HCT116 (cell line): ENCODE results near the gene TCIRG1. TPM values are rescaled to one million over a fixed set of nuclear protein-coding genes. Genes with fewer than 3 reads are reported as not detected.
A peak's percentile ranks its signal among the peaks of the same experiment; 100 is the strongest.

ENCODE experiments used
- ATAC-seq: fragments of 200-7000 bp; cut with Tn5 transposase; 2 replicates; pipeline ENCODE4 v1.9.1; 2020; ENCODE audit warnings: mild to moderate bottlenecking, moderate library complexity
- BruUV-seq: library from RNA; stranded (reverse); fragments of 400-500 nt; replicated peaks from 2 replicates; lab custom pipeline; 2021; lab: Mats Ljungman, UMichigan
- CTCF ChIA-PET: fragments of 300-600 bp; sonication (Branson Sonifier 250); formaldehyde crosslinking; loops from one replicate; lab custom pipeline; 2021; ENCODE audit warnings: antibody characterized with exemption; lab: Charles Lee
- POLR2A ChIA-PET: fragments of 300-600, 350-600 bp; sonication (Branson Sonifier 250); formaldehyde crosslinking; loops from one replicate; lab custom pipeline; 2021; ENCODE audit warnings: antibody characterized with exemption; lab: Charles Lee
- RAD21 ChIA-PET, 2 experiments: fragments of 300-600 bp; sonication (Branson Sonifier 250); formaldehyde crosslinking; loops; one replicate each; lab custom pipeline; 2023; ENCODE audit warnings: low total read pairs in 2 of 2; ENCODE audit not compliant: uncharacterized antibody in 2 of 2, unreplicated experiment in 2 of 2, low non-redundant PET in 1 of 2; lab: Charles Lee
- DNase-seq: peaks from one replicate; pipeline ENCODE4 v3.0.0-alpha.2; 2010; ENCODE audit warnings: low read depth, low spot score
- H2AFZ ChIP-seq: fragments of 200-600 bp; shearing (Covaris generic), sonication (generic); 2 replicates; pipeline ENCODE4 v1.6.1; 2017; ENCODE audit warnings: low read depth, mixed run types, mixed read lengths, antibody characterized with exemption, low read length; ENCODE audit not compliant: poor library complexity, severe bottlenecking
- H3K27ac ChIP-seq: 2 replicates; pipeline ENCODE4 v1.5.1; 2012; ENCODE audit warnings: low read depth, low read length
- H3K27me3 ChIP-seq: fragments of 200-600 bp; sonication (generic); 2 replicates; pipeline ENCODE4 v1.6.1; 2016; ENCODE audit warnings: mixed run types, low read length, mixed read lengths; ENCODE audit not compliant: insufficient read depth
- H3K36me3 ChIP-seq, 2 experiments: fragments of 200-500 bp in 1 of 2; fragments of 200-600 bp in 1 of 2; sonication (Bioruptor generic) in 1 of 2; sonication (generic) in 1 of 2; 2 replicates each; pipeline versions ENCODE4 v1.5.1 to v1.6.1; 2014 to 2016; ENCODE audit warnings: low read length in 2 of 2, inconsistent platforms in 1 of 2, mixed read lengths in 1 of 2, mixed run types in 1 of 2; ENCODE audit not compliant: insufficient read depth in 2 of 2, control insufficient read depth in 1 of 2
- H3K4me1 ChIP-seq, 2 experiments: fragments of 200-600 bp in 1 of 2; sonication (generic) in 1 of 2; 2 replicates each; pipeline versions ENCODE4 v1.5.1 to v1.6.1; 2012 to 2017; ENCODE audit warnings: low read length in 2 of 2, inconsistent platforms in 1 of 2, mild to moderate bottlenecking in 1 of 2, mixed read lengths in 1 of 2, mixed run types in 1 of 2, moderate library complexity in 1 of 2; ENCODE audit not compliant: insufficient read depth in 2 of 2, control insufficient read depth in 1 of 2
- H3K4me2 ChIP-seq: fragments of 200-600 bp; sonication (generic); 2 replicates; pipeline ENCODE4 v1.6.1; 2017; ENCODE audit warnings: mixed run types, low read length, mixed read lengths
- H3K4me3 ChIP-seq, 2 experiments: fragments of 200-600 bp in 1 of 2; sonication (generic) in 1 of 2; replicated peaks in 1 of 2; 2 replicates each; pipeline ENCODE4 v1.5.1; 2011 to 2016; ENCODE audit warnings: low read length in 2 of 2, control low read depth in 1 of 2, low read depth in 1 of 2, mild to moderate bottlenecking in 1 of 2, mixed read lengths in 1 of 2, mixed run types in 1 of 2
- H3K79me2 ChIP-seq: fragments of 200-600 bp; sonication (generic); 2 replicates; pipeline ENCODE4 v1.6.1; 2017; ENCODE audit warnings: mild to moderate bottlenecking, mixed run types, low read length, moderate library complexity, mixed read lengths; ENCODE audit not compliant: insufficient read depth
- H3K9ac ChIP-seq: fragments of 200-600 bp; sonication (generic); 2 replicates; pipeline ENCODE4 v1.6.1; 2016; ENCODE audit warnings: low read length, mixed read lengths
- H3K9me2 ChIP-seq: fragments of 200-600 bp; sonication (generic), shearing (Covaris generic); 2 replicates; pipeline ENCODE4 v1.6.1; 2017; ENCODE audit warnings: mixed run types, mild to moderate bottlenecking, moderate library complexity; ENCODE audit not compliant: insufficient read depth
- H3K9me3 ChIP-seq, 2 experiments: fragments of 200-500 bp in 1 of 2; fragments of 200-600 bp in 1 of 2; sonication (Bioruptor generic) in 1 of 2; sonication (generic) in 1 of 2; 2 replicates each; pipeline ENCODE4 v1.6.1; 2014 to 2017; ENCODE audit warnings: low read length in 2 of 2, mixed read lengths in 2 of 2, inconsistent platforms in 1 of 2, low read depth in 1 of 2, mild to moderate bottlenecking in 1 of 2, mixed run types in 1 of 2, moderate library complexity in 1 of 2; ENCODE audit not compliant: control insufficient read depth in 1 of 2, insufficient read depth in 1 of 2
- H4K20me1 ChIP-seq: fragments of 200-600 bp; sonication (generic), shearing (Covaris generic); 2 replicates; pipeline ENCODE4 v1.6.1; 2017; ENCODE audit warnings: mixed run types, mild to moderate bottlenecking, moderate library complexity; ENCODE audit not compliant: insufficient read depth
- CBX3 ChIP-seq: IDR thresholded peaks from 2 replicates; pipeline ENCODE4 v1.6.1; 2012; ENCODE audit warnings: low read depth
- CEBPB ChIP-seq: IDR thresholded peaks from 2 replicates; pipeline ENCODE4 v1.6.1; 2012; ENCODE audit warnings: low read depth
- EGR1 ChIP-seq: IDR thresholded peaks from 2 replicates; pipeline ENCODE4 v1.6.1; 2012; ENCODE audit warnings: low read depth
- ELF1 ChIP-seq: IDR thresholded peaks from 2 replicates; pipeline ENCODE4 v1.6.1; 2012; ENCODE audit warnings: low read depth, borderline replicate concordance
- FOSL1 ChIP-seq: IDR thresholded peaks from 2 replicates; pipeline ENCODE4 v1.6.1; 2012; ENCODE audit warnings: low read depth
- POLR2A ChIP-seq: IDR thresholded peaks from 2 replicates; pipeline ENCODE4 v1.7.0; 2011; ENCODE audit warnings: borderline replicate concordance; ENCODE audit not compliant: insufficient read depth, insufficient read length; ENCODE audit errors: extremely low read depth
- POLR2AphosphoS5 ChIP-seq: IDR thresholded peaks from 2 replicates; pipeline ENCODE4 v1.6.1; 2011; ENCODE audit warnings: mild to moderate bottlenecking, low read depth, low read length, moderate library complexity
- RAD21 ChIP-seq: IDR thresholded peaks from 2 replicates; pipeline ENCODE4 v1.6.1; 2012; ENCODE audit warnings: low read depth, mild to moderate bottlenecking
- SRF ChIP-seq: IDR thresholded peaks from 2 replicates; pipeline ENCODE4 v1.6.1; 2012; ENCODE audit warnings: low read depth
- YY1 ChIP-seq: IDR thresholded peaks from 2 replicates; pipeline ENCODE4 v1.6.1; 2011; ENCODE audit warnings: low read length, low read depth, moderate library complexity, mild to moderate bottlenecking; ENCODE audit not compliant: insufficient replicate concordance; ENCODE audit errors: extremely low read depth
- ZFX ChIP-seq: fragments of 450-650 bp; IDR thresholded peaks from 2 replicates; pipeline ENCODE4 v1.6.1; 2017
- ZNF274 ChIP-seq: fragments of 200-500 bp; sonication (Bioruptor generic); IDR thresholded peaks from 2 replicates; pipeline ENCODE4 v1.6.1; 2014; ENCODE audit warnings: mild to moderate bottlenecking, low read depth, low read length, inconsistent platforms
- intact Hi-C: fragments of 100-400 bp; cut with micrococcal nuclease; formaldehyde crosslinking; loops from 2 replicates; pipeline ENCODE4 v1.10.0; 2022
- total RNA-seq: library from RNA; stranded (reverse); gene quantifications from one replicate; pipeline ENCODE4 v1.2.1, GENCODE V29; 2021; ENCODE audit not compliant: unreplicated experiment
- TF ChIP-seq, protein P1 (sequence below): IDR thresholded peaks from 2 replicates; pipeline ENCODE4 v1.6.1; 2012; ENCODE audit warnings: low read depth
- TF ChIP-seq, protein P2 (sequence below): IDR thresholded peaks from 2 replicates; pipeline ENCODE4 v1.6.1; 2012

TCIRG1 gene
- total RNA-seq, 1 experiment from 2014 or later, result 101 TPM

DNA sequence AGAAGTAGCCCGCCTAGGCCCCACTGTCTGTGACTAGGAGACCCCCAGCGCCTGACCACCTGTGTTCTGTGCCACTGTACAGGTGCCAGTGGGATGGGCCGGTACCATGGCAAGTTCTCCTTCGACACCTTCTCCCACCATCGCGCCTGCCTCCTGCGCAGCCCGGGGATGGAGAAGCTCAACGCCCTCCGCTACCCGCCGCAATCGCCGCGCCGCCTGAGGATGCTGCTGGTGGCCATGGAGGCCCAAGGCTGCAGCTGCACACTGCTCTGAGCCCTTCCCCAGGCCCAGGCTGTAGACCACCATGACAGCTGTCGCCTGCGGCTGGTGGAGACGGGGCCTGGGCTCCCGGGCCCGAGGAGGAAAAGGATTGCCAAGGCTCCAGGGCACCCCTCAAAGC lies 11.2 kb upstream of the TCIRG1 start:
- POLR2A ChIA-PET, result interaction anchor here (1.9 kb wide), 1 partner anchor 18 kb away, joined by 6 read pairs; the partner anchor contains the start of gene ALDH3B1
- intact Hi-C loops, result loop anchor here (5.0 kb wide), 1 partner anchor 180 kb away; no protein-coding TSS in a partner anchor
- H3K9ac ChIP-seq, result peak overlapping the region; percentile 94
- peak overlapping the region in 1 of 2 experiments; percentile 29; a peak in 2 of 4 replicates for H3K4me3 ChIP-seq
- peak overlapping the region; percentile 80 for H3K27ac ChIP-seq
- no peaks in the 10 kb centered on the region for H3K9me2 ChIP-seq
- peaks cover 37 to 68% of the 10 kb centered on the region in 2 experiments for H3K4me1 ChIP-seq
- ATAC-seq (no peak; the same call in 1 of the 2 replicates), DNase-seq (no peak)
- no peaks in the 10 kb centered on the region for H4K20me1 ChIP-seq
- BruUV-seq, result no TSS peak
- CTCF ChIA-PET, result no interaction called here
- peaks cover 0 to 3% of the 10 kb centered on the region in 2 experiments; a peak in 1 of 4 replicates for H3K36me3 ChIP-seq
- no peak overlapping the region for H2AFZ ChIP-seq
- peaks cover 0 to 5% of the 10 kb centered on the region in 2 experiments; a peak in 1 of 4 replicates for H3K9me3 ChIP-seq
- no peaks in the 10 kb centered on the region for H3K27me3 ChIP-seq
- RAD21 ChIA-PET, result no interaction called here
- H3K79me2 ChIP-seq, result peaks cover 20% of the 10 kb centered on the region
- H3K4me2 ChIP-seq, result peak overlapping the region; percentile 84
- TF ChIP-seq POLR2A, result no peak
- no peak for TF ChIP-seq EGR1
- no peak for TF ChIP-seq ZNF274
- no peak for TF ChIP-seq RAD21
- TF ChIP-seq ELF1, result no peak
- TF ChIP-seq ZFX, result no peak

DNA sequence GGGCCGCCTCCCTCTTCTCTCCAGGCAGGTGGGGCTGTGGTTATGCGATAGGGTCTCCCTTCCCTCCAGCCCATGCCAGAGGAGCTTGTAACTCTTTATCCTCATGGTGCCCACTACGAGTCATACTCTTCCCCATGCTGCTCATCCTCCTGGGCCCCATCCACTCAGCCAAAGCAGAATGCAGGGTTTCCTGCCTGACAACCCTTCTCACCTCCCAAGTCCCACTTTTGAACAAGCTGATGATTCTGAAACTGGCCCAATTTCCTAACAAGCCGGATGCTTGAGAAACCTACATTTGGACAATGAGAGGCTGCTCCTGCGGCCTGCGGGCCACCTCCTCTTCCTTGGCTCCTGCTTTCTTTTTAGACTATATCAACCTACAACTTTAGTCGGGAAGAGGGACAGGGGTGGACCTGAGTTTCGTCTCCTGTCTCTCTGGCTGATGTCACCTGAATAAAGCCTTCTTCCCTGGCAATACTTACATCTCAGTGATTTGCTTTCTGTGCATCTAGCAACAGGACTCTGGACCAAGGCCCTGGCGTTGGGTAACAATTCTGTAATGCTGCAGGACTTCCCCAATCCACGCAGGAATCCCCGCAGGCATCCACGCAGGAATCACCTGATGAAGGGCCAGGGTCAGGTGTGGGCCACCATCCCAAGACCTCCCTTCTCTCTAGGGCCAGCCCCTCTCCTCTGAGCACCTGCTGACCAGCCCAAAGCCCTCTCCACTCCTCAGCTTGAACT lies 9.9 kb upstream of the TCIRG1 start:
- DNase-seq (no peak), ATAC-seq (no peak)
- peaks cover 2 to 16% of the 10 kb centered on the region in 2 experiments; a peak in 2 of 4 replicates for H3K36me3 ChIP-seq
- H3K4me2 ChIP-seq, result peak overlapping the region; percentile 84
- peak overlapping the region; percentile 94 for H3K9ac ChIP-seq
- ChIA-PET RAD21 (interaction anchor here in 1 of 2 experiments (0.7 kb wide), 1 partner anchor 20 kb away, joined by 3 read pairs; no protein-coding TSS in a partner anchor), POLR2A (interaction anchor here (0.6 to 1.9 kb wide), 4 partner anchors 10 to 399 kb away, joined by 3 to 6 read pairs (median 4); partner anchors contain the start of gene ALDH3B1), CTCF (no interaction called here)
- H3K27me3 ChIP-seq, result no peaks in the 10 kb centered on the region
- H3K9me3 ChIP-seq, result peaks cover 0 to 5% of the 10 kb centered on the region in 2 experiments; a peak in 1 of 4 replicates
- peak overlapping the region; percentile 80 for H3K27ac ChIP-seq
- no peak overlapping the region for H2AFZ ChIP-seq
- H3K4me3 ChIP-seq, result peak overlapping the region in 1 of 2 experiments; percentile 86; a peak in 1 of 4 replicates
- no peaks in the 10 kb centered on the region for H4K20me1 ChIP-seq
- H3K4me1 ChIP-seq, result peaks cover 37 to 68% of the 10 kb centered on the region in 2 experiments
- intact Hi-C loops, result loop anchor here (5.0 kb wide), 1 partner anchor 178 kb away; no protein-coding TSS in a partner anchor
- H3K79me2 ChIP-seq, result peaks cover 30% of the 10 kb centered on the region
- no TSS peak for BruUV-seq
- H3K9me2 ChIP-seq, result no peaks in the 10 kb centered on the region
- TF ChIP-seq YY1 (no peak), CEBPB (no peak), FOSL1 (no peak), SRF (no peak), ZFX (no peak), POLR2AphosphoS5 (no peak; the same call in 1 of the 2 replicates), CBX3 (no peak)
- TF ChIP-seq, protein P1, sequence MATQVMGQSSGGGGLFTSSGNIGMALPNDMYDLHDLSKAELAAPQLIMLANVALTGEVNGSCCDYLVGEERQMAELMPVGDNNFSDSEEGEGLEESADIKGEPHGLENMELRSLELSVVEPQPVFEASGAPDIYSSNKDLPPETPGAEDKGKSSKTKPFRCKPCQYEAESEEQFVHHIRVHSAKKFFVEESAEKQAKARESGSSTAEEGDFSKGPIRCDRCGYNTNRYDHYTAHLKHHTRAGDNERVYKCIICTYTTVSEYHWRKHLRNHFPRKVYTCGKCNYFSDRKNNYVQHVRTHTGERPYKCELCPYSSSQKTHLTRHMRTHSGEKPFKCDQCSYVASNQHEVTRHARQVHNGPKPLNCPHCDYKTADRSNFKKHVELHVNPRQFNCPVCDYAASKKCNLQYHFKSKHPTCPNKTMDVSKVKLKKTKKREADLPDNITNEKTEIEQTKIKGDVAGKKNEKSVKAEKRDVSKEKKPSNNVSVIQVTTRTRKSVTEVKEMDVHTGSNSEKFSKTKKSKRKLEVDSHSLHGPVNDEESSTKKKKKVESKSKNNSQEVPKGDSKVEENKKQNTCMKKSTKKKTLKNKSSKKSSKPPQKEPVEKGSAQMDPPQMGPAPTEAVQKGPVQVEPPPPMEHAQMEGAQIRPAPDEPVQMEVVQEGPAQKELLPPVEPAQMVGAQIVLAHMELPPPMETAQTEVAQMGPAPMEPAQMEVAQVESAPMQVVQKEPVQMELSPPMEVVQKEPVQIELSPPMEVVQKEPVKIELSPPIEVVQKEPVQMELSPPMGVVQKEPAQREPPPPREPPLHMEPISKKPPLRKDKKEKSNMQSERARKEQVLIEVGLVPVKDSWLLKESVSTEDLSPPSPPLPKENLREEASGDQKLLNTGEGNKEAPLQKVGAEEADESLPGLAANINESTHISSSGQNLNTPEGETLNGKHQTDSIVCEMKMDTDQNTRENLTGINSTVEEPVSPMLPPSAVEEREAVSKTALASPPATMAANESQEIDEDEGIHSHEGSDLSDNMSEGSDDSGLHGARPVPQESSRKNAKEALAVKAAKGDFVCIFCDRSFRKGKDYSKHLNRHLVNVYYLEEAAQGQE, result no peak
- TF ChIP-seq, protein P2, sequence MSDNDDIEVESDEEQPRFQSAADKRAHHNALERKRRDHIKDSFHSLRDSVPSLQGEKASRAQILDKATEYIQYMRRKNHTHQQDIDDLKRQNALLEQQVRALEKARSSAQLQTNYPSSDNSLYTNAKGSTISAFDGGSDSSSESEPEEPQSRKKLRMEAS, result no peak
